ENCODE data around the gene ANKRD11. TPM values are rescaled to one million over a fixed set of nuclear protein-coding genes. Genes with fewer than 3 reads are reported as not detected.

ANKRD11 gene
- polyA plus RNA-seq, 1 donor (not counting 4 experiments of a cell fraction or from before 2014, with no cell fraction given): 30.1 TPM

- Histone ChIP-seq H3K27me3 (ENCODE audit: control insufficient read depth, extremely low read depth, insufficient read depth, low read length) (no peaks in the 10 kb centered on the region), H2AFZ (ENCODE audit: control insufficient read depth, low read length) (no peak overlapping the region), H3K36me3 (ENCODE audit: control insufficient read depth in 2 of 2, extremely low read depth in 1 of 2, insufficient read depth in 2 of 2, low read length in 2 of 2) (peaks cover 47 to 60% of the 10 kb centered on the region in 2 experiments), H3K9me1 (ENCODE audit: control insufficient read depth, extremely low read depth, insufficient read depth, low read length) (no peaks in the 10 kb centered on the region), H3K9ac (ENCODE audit: control insufficient read depth, extremely low read depth, insufficient read depth, low read length) (no peak overlapping the region), H3K79me2 (ENCODE audit: control insufficient read depth, insufficient read depth, low read length) (peaks cover 21% of the 10 kb centered on the region), H3K27ac (ENCODE audit: control insufficient read depth, insufficient read depth, low read length) (no peak overlapping the region), H4K20me1 (ENCODE audit: control insufficient read depth, extremely low read depth, insufficient read depth, low read length) (peaks cover 4% of the 10 kb centered on the region), H3K9me3 (ENCODE audit: control insufficient read depth, low read depth, low read length) (no peaks in the 10 kb centered on the region), H3K4me1 (ENCODE audit: control insufficient read depth, extremely low read depth, insufficient read depth, low read length) (no peaks in the 10 kb centered on the region), H3K4me2 (ENCODE audit: control insufficient read depth, extremely low read depth, insufficient read depth, low read depth, low read length) (no peak overlapping the region), H3K4me3 (ENCODE audit: control insufficient read depth in 2 of 3, extremely low read depth in 1 of 3, insufficient read depth in 2 of 3, low read depth in 1 of 3, low read length in 3 of 3) (no peak overlapping the region)
- no peak for TF ChIP-seq EZH2 (IDR thresholded peaks at IDR 0.05; ENCODE audit: low read length)
- no peak for TF ChIP-seq CTCF (optimal IDR thresholded peaks at IDR 0.05 in 1 of 3, IDR thresholded peaks at IDR 0.05 in 1 of 3, conservative IDR thresholded peaks at IDR 0.05 in 1 of 3; ENCODE audit: extremely low read depth in 1 of 3, insufficient read depth in 2 of 3, low read length in 3 of 3)
- no peak for FAIRE-seq
- dilution Hi-C loops (cut with MboI; ENCODE audit: extremely low pct_ligation_motif_present, low sequenced_read_pairs): no loop called here
- no peak for DNase-seq (ENCODE audit: low read depth, low spot score)
Measured at GRCh38 chr16:89288577-89288844, 201.8 kb downstream of the ANKRD11 start.

- Histone ChIP-seq H4K20me1 (ENCODE audit: control insufficient read depth, extremely low read depth, insufficient read depth, low read length) (peaks cover 4% of the 10 kb centered on the region), H3K4me3 (ENCODE audit: control insufficient read depth in 2 of 3, extremely low read depth in 1 of 3, insufficient read depth in 2 of 3, low read depth in 1 of 3, low read length in 3 of 3) (no peak overlapping the region), H3K27me3 (ENCODE audit: control insufficient read depth, extremely low read depth, insufficient read depth, low read length) (no peaks in the 10 kb centered on the region), H3K9ac (ENCODE audit: control insufficient read depth, extremely low read depth, insufficient read depth, low read length) (no peak overlapping the region), H3K4me2 (ENCODE audit: control insufficient read depth, extremely low read depth, insufficient read depth, low read depth, low read length) (no peak overlapping the region), H3K9me1 (ENCODE audit: control insufficient read depth, extremely low read depth, insufficient read depth, low read length) (no peaks in the 10 kb centered on the region), H3K9me3 (ENCODE audit: control insufficient read depth, low read depth, low read length) (no peaks in the 10 kb centered on the region), H2AFZ (ENCODE audit: control insufficient read depth, low read length) (no peak overlapping the region), H3K36me3 (ENCODE audit: control insufficient read depth in 2 of 2, extremely low read depth in 1 of 2, insufficient read depth in 2 of 2, low read length in 2 of 2) (peaks cover 50 to 62% of the 10 kb centered on the region in 2 experiments), H3K79me2 (ENCODE audit: control insufficient read depth, insufficient read depth, low read length) (peaks cover 19% of the 10 kb centered on the region), H3K27ac (ENCODE audit: control insufficient read depth, insufficient read depth, low read length) (no peak overlapping the region), H3K4me1 (ENCODE audit: control insufficient read depth, extremely low read depth, insufficient read depth, low read length) (no peaks in the 10 kb centered on the region)
- TF ChIP-seq EZH2 (IDR thresholded peaks at IDR 0.05; ENCODE audit: low read length): no peak
- no peak for TF ChIP-seq CTCF (optimal IDR thresholded peaks at IDR 0.05 in 1 of 3, IDR thresholded peaks at IDR 0.05 in 1 of 3, conservative IDR thresholded peaks at IDR 0.05 in 1 of 3; ENCODE audit: extremely low read depth in 1 of 3, insufficient read depth in 2 of 3, low read length in 3 of 3)
- dilution Hi-C loops (cut with MboI; ENCODE audit: extremely low pct_ligation_motif_present, low sequenced_read_pairs): no loop called here
- FAIRE-seq (no peak), DNase-seq (ENCODE audit: low read depth, low spot score) (no peak)
Measured at GRCh38 chr16:89287777-89288576, 202.4 kb downstream of the ANKRD11 start.
